Neural cell (in vitro differentiated cells): Measurements from ENCODE around the gene UACA. TPM values are rescaled to one million over a fixed set of nuclear protein-coding genes. Genes with fewer than 3 reads are reported as not detected.

Experiments used
- H2AFZ ChIP-seq: fragments of 200-600, 300-800 bp; sonication (generic), shearing (Covaris generic); 2 replicates; pipeline ENCODE4 v1.6.0; 2014; ENCODE audit warnings: low read depth, mild to moderate bottlenecking, antibody characterized with exemption, low read length, moderate library complexity
- H3F3A ChIP-seq: fragments of 200-600 bp; shearing (Covaris generic); 2 replicates; pipeline ENCODE4 v1.6.1; 2016; ENCODE audit warnings: mild to moderate bottlenecking, moderate library complexity, mixed read lengths, antibody characterized with exemption, low read length; ENCODE audit not compliant: insufficient read depth, poor library complexity, severe bottlenecking
- H3K27ac ChIP-seq: fragments of 200-600, 300-800 bp; sonication (generic), shearing (Covaris generic); 2 replicates; pipeline ENCODE4 v1.5.1; 2014; ENCODE audit warnings: mild to moderate bottlenecking, low read length, moderate library complexity
- H3K27me3 ChIP-seq: fragments of 300-800, 200-600 bp; sonication (generic), shearing (Covaris generic); 2 replicates; pipeline ENCODE4 v1.6.0; 2014; ENCODE audit warnings: mild to moderate bottlenecking, low read depth, low read length, moderate library complexity; ENCODE audit not compliant: insufficient read depth
- H3K36me3 ChIP-seq: fragments of 300-800, 200-600 bp; sonication (generic), shearing (Covaris generic); 2 replicates; pipeline ENCODE4 v1.5.1; 2014; ENCODE audit warnings: mild to moderate bottlenecking, antibody characterized with exemption, low read length, moderate library complexity; ENCODE audit not compliant: insufficient read depth
- H3K4me2 ChIP-seq: fragments of 300-800, 200-600 bp; sonication (generic), shearing (Covaris generic); 2 replicates; pipeline ENCODE4 v1.6.0; 2014; ENCODE audit warnings: mild to moderate bottlenecking, low read length
- H3K4me3 ChIP-seq: fragments of 300-800, 200-600 bp; sonication (generic), shearing (Covaris generic); 2 replicates; pipeline ENCODE4 v1.5.1; 2014; ENCODE audit warnings: mild to moderate bottlenecking, low read length, moderate library complexity
- H3K79me2 ChIP-seq: fragments of 200-600 bp; shearing (Covaris generic); replicated peaks from 2 replicates; pipeline ENCODE4 v1.6.0; 2014; ENCODE audit warnings: mild to moderate bottlenecking, low read length, moderate library complexity; ENCODE audit not compliant: insufficient read depth
- H3K9ac ChIP-seq: fragments of 300-800, 200-600 bp; sonication (generic), shearing (Covaris generic); 2 replicates; pipeline ENCODE4 v1.6.1; 2016; ENCODE audit warnings: mild to moderate bottlenecking, low read length, mixed read lengths
- H3K9me2 ChIP-seq: fragments of 200-600 bp; shearing (Covaris generic); 2 replicates; pipeline ENCODE4 v1.6.1; 2016; ENCODE audit warnings: mild to moderate bottlenecking, low read length, mixed read lengths; ENCODE audit not compliant: insufficient read depth
- H3K9me3 ChIP-seq: fragments of 200-600, 300-800 bp; sonication (generic), shearing (Covaris generic); 2 replicates; pipeline ENCODE4 v1.6.1; 2016; ENCODE audit warnings: mild to moderate bottlenecking, mixed run types, low read length, moderate library complexity, mixed read lengths
- H4K20me1 ChIP-seq: fragments of 200-600 bp; shearing (Covaris generic); 2 replicates; pipeline ENCODE4 v1.6.1; 2016; ENCODE audit warnings: mild to moderate bottlenecking, mixed run types; ENCODE audit not compliant: insufficient read depth
- CTCF ChIP-seq: fragments of 450-650 bp; IDR thresholded peaks from 2 replicates; pipeline ENCODE4 v1.5.1; 2014; ENCODE audit warnings: antibody characterized with exemption, mild to moderate bottlenecking, moderate library complexity; ENCODE audit not compliant: poor library complexity, severe bottlenecking
- EP300 ChIP-seq: fragments of 450-650 bp; conservative IDR thresholded peaks from 2 replicates; pipeline ENCODE4 v1.6.1; 2014; ENCODE audit warnings: antibody characterized with exemption, mild to moderate bottlenecking, moderate library complexity; ENCODE audit not compliant: poor library complexity, severe bottlenecking
- EZH2 ChIP-seq: fragments of 200-600, 300-800 bp; shearing (Covaris generic), sonication (generic); IDR thresholded peaks from 2 replicates; pipeline ENCODE4 v1.6.1; 2014; ENCODE audit warnings: antibody characterized with exemption, low read length, borderline replicate concordance, mild to moderate bottlenecking; ENCODE audit not compliant: insufficient read depth, poor library complexity, severe bottlenecking
- MXI1 ChIP-seq: fragments of 450-650 bp; conservative IDR thresholded peaks from 2 replicates; pipeline ENCODE4 v1.6.1; 2014; ENCODE audit warnings: antibody characterized with exemption, mild to moderate bottlenecking; ENCODE audit not compliant: poor library complexity, severe bottlenecking
- POLR2AphosphoS5 ChIP-seq: IDR thresholded peaks from 2 replicates; pipeline ENCODE4 v1.6.1; 2012
- RAD21 ChIP-seq: fragments of 450-650 bp; conservative IDR thresholded peaks from 2 replicates; pipeline ENCODE4 v1.6.1; 2014; ENCODE audit warnings: antibody characterized with exemption, mild to moderate bottlenecking, moderate library complexity
- REST ChIP-seq: IDR thresholded peaks from 2 replicates; pipeline ENCODE4 v1.6.1; 2012; ENCODE audit warnings: borderline replicate concordance
- SMC3 ChIP-seq: fragments of 450-650 bp; conservative IDR thresholded peaks from 2 replicates; pipeline ENCODE4 v1.6.1; 2014; ENCODE audit warnings: antibody characterized with exemption, mild to moderate bottlenecking, moderate library complexity; ENCODE audit not compliant: poor library complexity
- TAF1 ChIP-seq: IDR thresholded peaks from 2 replicates; pipeline ENCODE4 v1.6.1; 2012; ENCODE audit warnings: low read depth
- polyA plus RNA-seq: library from polyadenylated mRNA; depleted of rRNA; stranded (reverse); fragments of >200 nt; gene quantifications from 2 replicates; pipeline ENCODE4 v1.2.3, GENCODE V29; 2014

Gene UACA
- polyA plus RNA-seq, 1 donor from 2014 or later: 0.10 TPM

- no peaks in the 10 kb centered on the region for H3K79me2 ChIP-seq
- TF ChIP-seq SMC3: no peak
- no peak for TF ChIP-seq POLR2AphosphoS5
- no peak for TF ChIP-seq TAF1
- no peak for TF ChIP-seq RAD21
- TF ChIP-seq EZH2: no peak
- TF ChIP-seq REST: no peak
- TF ChIP-seq MXI1: no peak
- H3K4me2 ChIP-seq: no peak overlapping the region
- no peaks in the 10 kb centered on the region for H3K9me2 ChIP-seq
- H2AFZ ChIP-seq: no peak overlapping the region
- no peak overlapping the region for H3K4me3 ChIP-seq
- no peaks in the 10 kb centered on the region for H3K36me3 ChIP-seq
- H3K27ac ChIP-seq: no peak overlapping the region
- no peaks in the 10 kb centered on the region for H3F3A ChIP-seq
- no peaks in the 10 kb centered on the region for H4K20me1 ChIP-seq
- H3K27me3 ChIP-seq: no peaks in the 10 kb centered on the region
- no peak overlapping the region for H3K9ac ChIP-seq
- no peaks in the 10 kb centered on the region for H3K9me3 ChIP-seq
Measured at GRCh38 chr15:70712271-70712670, 51.1 kb downstream of the UACA start.

GRCh38 chr15:70710714-70711113 lies 52.6 kb downstream of the UACA start:
- H3K4me3 ChIP-seq: no peak overlapping the region
- no peaks in the 10 kb centered on the region for H4K20me1 ChIP-seq
- no peaks in the 10 kb centered on the region for H3K79me2 ChIP-seq
- H3K27me3 ChIP-seq: no peaks in the 10 kb centered on the region
- H3K9me3 ChIP-seq: no peaks in the 10 kb centered on the region
- H3K9ac ChIP-seq: no peak overlapping the region
- no peak overlapping the region for H2AFZ ChIP-seq
- no peak overlapping the region for H3K4me2 ChIP-seq
- TF ChIP-seq EZH2 (no peak), REST (no peak), TAF1 (no peak), EP300 (no peak), POLR2AphosphoS5 (no peak), SMC3 (no peak), MXI1 (no peak), CTCF (no peak), RAD21 (no peak)
- no peaks in the 10 kb centered on the region for H3K36me3 ChIP-seq
- no peak overlapping the region for H3K27ac ChIP-seq
- H3K9me2 ChIP-seq: no peaks in the 10 kb centered on the region
- H3F3A ChIP-seq: no peaks in the 10 kb centered on the region
